LNCAP (cell line): ENCODE data around the gene ARHGAP45.

Source experiments
- TF ChIP-seq, protein P1 (sequence below): fragments of 450-650 bp; IDR thresholded peaks from 2 replicates; pipeline ENCODE4 v1.5.1; 2017; ENCODE audit warnings: mild to moderate bottlenecking

Gene ARHGAP45

DNA sequence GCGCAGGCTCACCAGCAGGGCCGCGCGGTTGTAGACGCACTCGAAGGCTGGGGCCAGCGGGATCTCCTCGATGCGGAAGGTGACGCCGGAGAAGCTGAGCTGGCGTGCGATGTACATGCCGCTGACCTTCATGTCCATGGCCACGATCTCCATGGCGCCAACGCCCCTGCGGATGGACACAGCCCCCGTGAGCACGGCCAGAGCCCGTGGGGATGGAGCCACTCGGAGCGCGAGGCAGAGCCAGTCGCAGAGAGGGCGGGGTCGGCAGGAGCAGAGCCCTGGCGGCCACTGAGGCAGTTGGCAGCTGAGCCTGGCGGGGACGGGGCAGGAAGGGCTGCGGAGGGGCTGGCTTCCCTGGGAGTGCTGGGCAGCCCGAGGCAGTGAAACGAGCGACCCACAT, 52.0 kb downstream of the ARHGAP45 start:
- TF ChIP-seq, protein P1, sequence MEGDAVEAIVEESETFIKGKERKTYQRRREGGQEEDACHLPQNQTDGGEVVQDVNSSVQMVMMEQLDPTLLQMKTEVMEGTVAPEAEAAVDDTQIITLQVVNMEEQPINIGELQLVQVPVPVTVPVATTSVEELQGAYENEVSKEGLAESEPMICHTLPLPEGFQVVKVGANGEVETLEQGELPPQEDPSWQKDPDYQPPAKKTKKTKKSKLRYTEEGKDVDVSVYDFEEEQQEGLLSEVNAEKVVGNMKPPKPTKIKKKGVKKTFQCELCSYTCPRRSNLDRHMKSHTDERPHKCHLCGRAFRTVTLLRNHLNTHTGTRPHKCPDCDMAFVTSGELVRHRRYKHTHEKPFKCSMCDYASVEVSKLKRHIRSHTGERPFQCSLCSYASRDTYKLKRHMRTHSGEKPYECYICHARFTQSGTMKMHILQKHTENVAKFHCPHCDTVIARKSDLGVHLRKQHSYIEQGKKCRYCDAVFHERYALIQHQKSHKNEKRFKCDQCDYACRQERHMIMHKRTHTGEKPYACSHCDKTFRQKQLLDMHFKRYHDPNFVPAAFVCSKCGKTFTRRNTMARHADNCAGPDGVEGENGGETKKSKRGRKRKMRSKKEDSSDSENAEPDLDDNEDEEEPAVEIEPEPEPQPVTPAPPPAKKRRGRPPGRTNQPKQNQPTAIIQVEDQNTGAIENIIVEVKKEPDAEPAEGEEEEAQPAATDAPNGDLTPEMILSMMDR = no peak

DNA sequence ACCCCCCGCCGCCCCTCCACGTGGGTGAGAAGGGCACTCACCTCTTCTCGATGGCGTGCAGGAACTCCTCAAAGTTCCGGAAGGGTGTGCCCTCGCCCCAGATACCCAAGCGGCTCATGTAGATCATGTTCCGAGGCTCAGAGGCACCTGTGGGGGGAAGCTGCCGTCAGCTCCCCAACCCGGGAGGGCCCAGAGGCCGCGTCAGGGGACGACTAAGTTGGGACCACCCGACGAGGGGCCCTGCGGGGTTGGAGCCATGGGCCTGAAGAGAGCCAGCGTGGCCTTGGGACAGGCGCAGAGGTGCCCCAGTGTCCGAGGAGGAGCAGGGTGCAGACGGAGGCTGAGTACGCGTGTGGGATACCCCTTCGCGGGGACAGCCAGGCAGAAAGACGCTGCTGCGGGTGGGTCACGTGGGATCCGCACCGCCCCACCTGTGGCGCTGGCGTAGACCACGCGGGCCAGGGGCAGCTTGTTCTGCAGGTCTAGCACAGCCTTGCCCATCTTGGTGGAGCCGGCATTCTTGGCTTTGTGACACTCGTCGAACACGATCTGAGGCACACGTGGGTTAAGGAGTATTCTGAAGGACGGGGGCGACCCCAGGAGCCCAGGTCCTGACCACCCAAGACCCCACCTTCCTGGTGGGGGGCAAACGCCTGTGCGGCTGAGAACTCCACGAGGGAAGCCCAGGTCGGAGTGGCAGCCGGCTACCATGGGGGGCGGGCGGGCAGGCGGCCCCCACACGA, 52.7 kb downstream of the ARHGAP45 start:
- TF ChIP-seq, protein P1 = no peak

DNA sequence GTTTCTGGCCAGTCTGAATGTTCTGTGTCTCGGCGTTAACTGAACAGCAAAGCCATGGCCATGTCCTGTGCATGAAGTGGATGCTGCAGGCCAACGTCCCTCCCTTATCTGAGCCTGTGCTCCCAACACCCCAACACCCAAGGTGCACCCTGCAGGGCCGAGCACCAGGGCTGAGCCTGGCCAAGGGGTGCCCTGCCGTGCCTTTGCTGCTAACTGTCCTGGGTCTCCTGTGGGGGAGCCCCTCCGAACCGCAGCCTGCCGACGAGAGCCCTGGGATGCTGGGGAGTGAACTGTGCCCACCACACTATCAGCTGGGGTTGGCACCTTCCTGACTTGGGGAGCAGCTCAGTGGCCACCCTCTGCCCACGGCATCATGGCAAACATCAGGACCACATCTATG, 54.4 kb downstream of the ARHGAP45 start:
- TF ChIP-seq, protein P1 = no peak

DNA sequence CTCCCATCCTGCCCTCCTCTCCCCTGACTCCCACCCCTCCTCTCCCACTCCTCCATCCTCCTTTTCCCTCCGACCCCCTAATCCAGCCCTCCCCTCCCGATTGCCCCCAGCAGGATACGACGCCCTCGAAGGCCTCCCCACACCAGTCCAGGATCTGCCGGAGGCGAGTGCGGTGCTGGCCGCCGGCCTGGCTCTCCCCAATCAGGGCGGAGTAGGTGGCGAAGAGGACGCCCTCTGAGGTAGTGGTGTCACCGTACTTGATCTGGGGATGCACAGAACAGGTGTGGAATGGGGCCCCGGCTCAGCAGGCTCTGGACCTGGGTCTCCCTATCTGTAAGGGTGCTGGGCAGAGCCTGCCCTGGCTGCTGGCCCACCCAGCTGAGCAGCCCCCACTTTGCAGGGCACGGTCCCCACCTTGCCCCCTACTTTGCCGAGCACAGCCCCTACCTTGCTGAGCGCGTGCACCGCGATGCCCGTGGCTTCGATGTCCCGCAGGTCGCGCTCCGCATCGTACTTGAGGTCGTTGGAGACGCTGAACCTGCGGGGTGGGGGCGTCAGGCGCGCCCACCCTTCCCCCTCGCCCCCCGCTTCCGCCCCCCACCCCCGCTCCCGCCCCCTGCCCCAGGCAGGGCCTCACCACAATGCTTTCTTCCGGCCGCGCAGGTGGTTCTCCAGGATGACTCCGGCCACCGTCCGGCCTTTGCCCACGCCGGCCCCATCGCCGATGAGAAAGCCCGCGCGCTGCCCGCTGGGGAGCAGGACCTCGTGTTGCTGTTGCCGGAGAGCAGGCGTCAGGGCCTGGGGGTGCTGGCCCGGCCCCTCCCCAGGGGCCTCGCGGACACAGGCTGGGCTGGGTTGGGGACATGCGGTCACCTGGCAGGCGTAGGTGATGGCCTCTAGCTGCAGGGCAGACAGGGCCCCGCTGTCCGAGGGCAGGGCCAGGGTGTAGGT, 55.3 kb downstream of the ARHGAP45 start:
- TF ChIP-seq, protein P1 = no peak

DNA sequence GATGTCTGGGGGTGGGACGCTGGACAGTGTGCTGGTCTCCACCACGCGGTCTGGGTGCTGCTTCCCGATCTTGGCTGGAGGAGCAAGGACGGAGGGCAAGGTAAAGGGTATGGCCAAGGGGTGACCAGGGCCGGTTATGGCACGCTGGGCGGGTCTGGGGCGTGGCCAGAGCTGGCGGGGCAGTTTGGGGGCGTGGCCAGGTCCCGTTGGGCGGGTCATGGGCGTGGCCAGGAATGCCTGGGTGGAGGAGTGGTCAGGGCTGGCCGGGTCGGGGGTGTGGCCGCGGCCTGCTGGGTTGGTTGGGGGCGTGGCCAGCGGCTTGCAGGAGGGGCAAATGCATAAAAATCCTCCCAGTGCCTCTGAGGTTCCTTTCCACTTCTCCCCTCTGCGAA, 56.0 kb downstream of the ARHGAP45 start:
- TF ChIP-seq, protein P1 = no peak

DNA sequence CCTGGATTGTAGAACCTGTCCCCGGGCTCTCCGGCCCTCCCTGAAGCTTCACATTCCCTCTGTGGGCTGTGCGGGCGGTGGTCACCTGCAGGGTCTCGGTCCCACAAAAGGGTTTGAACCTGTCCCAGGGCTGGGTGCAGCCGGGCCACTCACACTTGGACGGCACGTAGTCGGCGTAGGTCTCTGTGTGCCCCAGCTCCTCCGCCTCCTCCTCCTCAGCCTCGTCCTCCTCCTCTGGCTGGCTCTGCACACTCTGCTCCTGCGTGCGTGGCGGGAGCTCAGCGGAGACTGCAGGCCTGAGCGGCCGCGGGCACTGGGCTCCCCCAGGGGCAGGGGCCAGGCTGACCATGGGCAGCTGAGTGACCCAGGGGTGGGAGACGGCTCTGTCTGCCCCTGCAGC, 56.4 kb downstream of the ARHGAP45 start:
- TF ChIP-seq, protein P1 = no peak

DNA sequence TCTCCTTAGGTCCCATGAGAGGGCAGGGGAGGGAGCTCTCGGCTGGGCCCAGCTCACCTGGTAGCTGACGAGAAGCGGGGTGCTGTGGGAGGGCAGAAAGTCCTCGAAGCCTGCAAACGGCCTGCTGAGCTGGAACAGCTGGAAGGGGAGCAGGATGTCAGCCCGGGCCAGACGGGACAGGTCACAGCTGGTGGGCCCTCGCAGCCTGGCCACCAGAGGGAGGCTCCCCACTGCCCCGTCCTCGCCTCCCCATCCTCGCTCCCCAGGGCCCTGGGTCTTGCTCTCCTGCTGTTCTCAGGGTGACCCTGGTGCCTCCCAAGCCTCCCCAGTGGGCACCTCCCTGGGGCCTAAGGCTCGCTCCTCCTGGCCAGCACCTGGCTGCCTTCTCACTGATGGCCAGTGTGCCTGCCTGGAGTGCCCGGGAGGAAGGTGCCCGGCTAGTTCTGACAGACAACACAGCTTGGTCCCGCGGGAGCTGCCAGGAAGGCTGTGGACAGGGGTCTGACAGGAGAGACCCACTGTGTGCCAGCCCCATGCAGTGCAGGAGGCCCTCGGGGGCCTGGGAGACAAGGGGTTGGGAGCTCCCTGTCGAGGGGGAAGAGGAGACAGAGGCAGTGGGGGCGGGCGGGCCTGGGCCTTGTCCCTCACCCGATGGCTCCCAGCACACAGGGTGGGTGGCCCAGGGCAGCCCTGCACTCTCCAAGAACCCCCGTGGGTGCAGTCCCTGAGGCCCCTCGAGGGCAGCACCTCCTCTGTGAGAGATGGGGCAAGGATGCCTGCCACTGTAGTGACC, 57.1 kb downstream of the ARHGAP45 start:
- TF ChIP-seq, protein P1 = no peak
